Upper lobe of left lung (tissue), 4 donors: ENCODE results near the gene TAF4.

Experiments
- EP300 ChIP-seq, 4 donors: sonication (generic); formaldehyde crosslinking; IDR thresholded peaks; one replicate each; pipeline ENCODE4 v1.5.1; 2017; ENCODE audit warnings: antibody characterized with exemption in 4 of 4, control low read depth in 2 of 4
- POLR2A ChIP-seq, 4 donors: fragments of 450-650 bp; IDR thresholded peaks; one replicate each; pipeline ENCODE4 v1.5.1; 2016 to 2017; ENCODE audit warnings: antibody characterized with exemption in 4 of 4, mild to moderate bottlenecking in 2 of 4
- TF ChIP-seq, protein P1 (sequence below), 6 experiments: fragments of 450-650 bp in 4 of 6; fragments of 200-600 bp in 2 of 6; sonication (generic) in 2 of 6; IDR thresholded peaks; one replicate each; pipeline ENCODE4 v1.5.1; 2016 to 2019; ENCODE audit warnings: antibody characterized with exemption in 6 of 6

DNA sequence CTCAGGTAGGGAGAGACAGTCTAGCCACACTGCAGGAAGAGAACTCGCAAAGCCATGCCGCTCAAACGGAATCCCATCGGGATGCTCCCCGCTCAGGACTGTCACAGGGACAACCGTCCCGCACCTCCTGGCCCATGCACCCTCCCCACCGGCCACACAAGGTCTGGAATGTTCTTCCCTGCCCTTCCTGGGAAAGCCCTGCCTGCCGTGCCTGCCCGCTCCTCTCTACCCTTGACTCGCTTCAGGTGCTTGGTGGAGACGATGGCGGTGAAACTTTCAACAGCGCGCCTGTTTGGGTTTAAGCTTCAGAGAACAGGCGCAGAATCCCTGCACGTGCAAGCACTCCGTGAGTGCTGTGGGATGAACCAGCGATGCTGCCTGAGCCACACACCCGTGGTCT lies 20.6 kb downstream of the TAF4 start:
- TF ChIP-seq EP300 (IDR thresholded peaks at IDR 0.05) = no peak
- TF ChIP-seq, protein P1, sequence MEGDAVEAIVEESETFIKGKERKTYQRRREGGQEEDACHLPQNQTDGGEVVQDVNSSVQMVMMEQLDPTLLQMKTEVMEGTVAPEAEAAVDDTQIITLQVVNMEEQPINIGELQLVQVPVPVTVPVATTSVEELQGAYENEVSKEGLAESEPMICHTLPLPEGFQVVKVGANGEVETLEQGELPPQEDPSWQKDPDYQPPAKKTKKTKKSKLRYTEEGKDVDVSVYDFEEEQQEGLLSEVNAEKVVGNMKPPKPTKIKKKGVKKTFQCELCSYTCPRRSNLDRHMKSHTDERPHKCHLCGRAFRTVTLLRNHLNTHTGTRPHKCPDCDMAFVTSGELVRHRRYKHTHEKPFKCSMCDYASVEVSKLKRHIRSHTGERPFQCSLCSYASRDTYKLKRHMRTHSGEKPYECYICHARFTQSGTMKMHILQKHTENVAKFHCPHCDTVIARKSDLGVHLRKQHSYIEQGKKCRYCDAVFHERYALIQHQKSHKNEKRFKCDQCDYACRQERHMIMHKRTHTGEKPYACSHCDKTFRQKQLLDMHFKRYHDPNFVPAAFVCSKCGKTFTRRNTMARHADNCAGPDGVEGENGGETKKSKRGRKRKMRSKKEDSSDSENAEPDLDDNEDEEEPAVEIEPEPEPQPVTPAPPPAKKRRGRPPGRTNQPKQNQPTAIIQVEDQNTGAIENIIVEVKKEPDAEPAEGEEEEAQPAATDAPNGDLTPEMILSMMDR (IDR thresholded peaks at IDR 0.05) = no peak
- TF ChIP-seq POLR2A (IDR thresholded peaks at IDR 0.05) = no peak
